DOHH2 (cell line): ENCODE results near the gene MAGEA2B.

Experiments
- CTCF ChIP-seq: fragments of 200-600 bp; sonication (generic); IDR thresholded peaks from one replicate; pipeline ENCODE4 v1.5.1; 2014; ENCODE audit warnings: antibody characterized with exemption, mild to moderate bottlenecking, low read depth, low read length; ENCODE audit not compliant: poor library complexity, severe bottlenecking
- EZH2phosphoT487 ChIP-seq: fragments of 200-600 bp; sonication (generic); IDR thresholded peaks from 2 replicates; pipeline ENCODE4 v1.6.1; 2017; ENCODE audit warnings: borderline replicate concordance, mild to moderate bottlenecking, antibody characterized with exemption, low read length, moderate library complexity, mixed read lengths

- no peak for TF ChIP-seq CTCF
- no peak for TF ChIP-seq EZH2phosphoT487
Observed at GRCh38 chrX:152738560-152738959, 24.1 kb downstream of the MAGEA2B start.
